OCI-LY7 (cell line): ENCODE measurements around the gene DHX9.

Experiments
- CTCF ChIP-seq: fragments of 200-600 bp; sonication (generic); conservative IDR thresholded peaks from 2 replicates; pipeline ENCODE4 v1.5.1; 2014; ENCODE audit warnings: mild to moderate bottlenecking, antibody characterized with exemption, low read length, moderate library complexity, mixed read lengths
- EZH2phosphoT487 ChIP-seq: fragments of 200-600 bp; sonication (generic); IDR thresholded peaks from 2 replicates; pipeline ENCODE4 v1.6.1; 2018; ENCODE audit warnings: low read depth, borderline replicate concordance, mild to moderate bottlenecking, mixed run types, antibody characterized with exemption, low read length, moderate library complexity, mixed read lengths

GRCh38 chr1:182794091-182794490 is 45.1 kb upstream of the DHX9 start:
- no peak for TF ChIP-seq CTCF
- TF ChIP-seq EZH2phosphoT487: no peak
